ENCODE results near the gene FALEC.

- TF ChIP-seq ISL1 (CRISPR knock-in tag; IDR thresholded peaks at IDR 0.05) (no peak), TCF4 (CRISPR knock-in tag; IDR thresholded peaks at IDR 0.05; ENCODE audit: borderline replicate concordance) (no peak), ESRRG (CRISPR knock-in tag; IDR thresholded peaks at IDR 0.05) (no peak), CREB5 (CRISPR knock-in tag; IDR thresholded peaks at IDR 0.05; ENCODE audit: low read depth) (no peak), ZNF8 (CRISPR knock-in tag; IDR thresholded peaks at IDR 0.05) (no peak), PPARA (CRISPR knock-in tag; IDR thresholded peaks at IDR 0.05; ENCODE audit: borderline replicate concordance) (no peak), ARNTL (CRISPR knock-in tag; IDR thresholded peaks at IDR 0.05; ENCODE audit: borderline replicate concordance, low read depth) (no peak), ZNF70 (CRISPR knock-in tag; IDR thresholded peaks at IDR 0.05) (no peak), ZNF565 (CRISPR knock-in tag; conservative IDR thresholded peaks at IDR 0.05; ENCODE audit: low read depth) (no peak)
- TF ChIP-seq, protein P1, sequence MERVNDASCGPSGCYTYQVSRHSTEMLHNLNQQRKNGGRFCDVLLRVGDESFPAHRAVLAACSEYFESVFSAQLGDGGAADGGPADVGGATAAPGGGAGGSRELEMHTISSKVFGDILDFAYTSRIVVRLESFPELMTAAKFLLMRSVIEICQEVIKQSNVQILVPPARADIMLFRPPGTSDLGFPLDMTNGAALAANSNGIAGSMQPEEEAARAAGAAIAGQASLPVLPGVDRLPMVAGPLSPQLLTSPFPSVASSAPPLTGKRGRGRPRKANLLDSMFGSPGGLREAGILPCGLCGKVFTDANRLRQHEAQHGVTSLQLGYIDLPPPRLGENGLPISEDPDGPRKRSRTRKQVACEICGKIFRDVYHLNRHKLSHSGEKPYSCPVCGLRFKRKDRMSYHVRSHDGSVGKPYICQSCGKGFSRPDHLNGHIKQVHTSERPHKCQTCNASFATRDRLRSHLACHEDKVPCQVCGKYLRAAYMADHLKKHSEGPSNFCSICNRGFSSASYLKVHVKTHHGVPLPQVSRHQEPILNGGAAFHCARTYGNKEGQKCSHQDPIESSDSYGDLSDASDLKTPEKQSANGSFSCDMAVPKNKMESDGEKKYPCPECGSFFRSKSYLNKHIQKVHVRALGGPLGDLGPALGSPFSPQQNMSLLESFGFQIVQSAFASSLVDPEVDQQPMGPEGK (CRISPR knock-in tag; IDR thresholded peaks at IDR 0.05; ENCODE audit: borderline replicate concordance) = no peak
Measured at GRCh38 chr1:150557813-150558212, 42.3 kb downstream of the FALEC start.
